CD4-positive, alpha-beta T cell treated with Interleukin-1 beta for 1 hour (primary cell): Measurements from ENCODE around the gene SALL4.

Experiments used
- DNase-seq, 2 donors: peaks; one replicate each; pipeline ENCODE4 v3.0.0-alpha.2; 2020 to 2022

Gene SALL4

DNA sequence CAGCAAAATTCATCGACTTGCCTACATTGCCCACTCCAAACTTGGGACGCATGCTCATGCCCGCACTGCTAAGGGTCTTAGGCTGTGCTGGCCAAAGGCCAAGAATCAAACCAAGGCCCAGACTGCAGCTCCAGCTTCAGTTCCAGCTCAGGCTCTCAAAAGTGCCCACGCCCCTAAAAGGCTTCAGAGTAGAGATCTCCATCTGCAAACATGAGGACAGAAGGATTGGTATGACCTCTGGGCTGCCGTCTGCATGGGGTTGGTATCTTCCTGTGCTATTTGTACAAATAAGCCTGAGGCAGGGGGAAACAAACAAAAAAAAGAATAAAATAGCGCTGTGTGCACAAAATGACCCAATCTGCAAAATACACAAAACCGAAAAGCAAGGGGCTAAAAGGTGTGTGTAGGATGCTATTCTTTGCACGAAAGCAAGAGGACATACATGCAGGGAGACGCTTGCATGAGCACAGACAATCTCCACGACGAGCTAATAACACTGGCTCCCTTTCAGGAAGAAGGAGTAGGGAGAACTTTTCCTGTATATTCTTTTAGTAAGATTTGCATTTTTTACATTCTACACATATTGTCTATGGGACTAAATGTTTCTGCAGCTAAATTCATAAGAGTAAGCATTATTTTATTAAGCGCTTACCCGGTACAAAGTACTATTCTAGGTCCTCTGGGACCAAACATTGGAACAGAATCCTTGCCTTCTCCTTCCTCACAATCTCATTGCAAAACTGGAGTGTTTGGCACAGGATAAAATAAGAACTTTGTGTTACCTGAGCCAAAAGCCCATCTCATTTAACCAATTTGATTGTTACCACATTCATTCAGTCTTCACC lies 67.2 kb downstream of the SALL4 start:
- no peak for DNase-seq

GRCh38 chr20:51733070-51733469 lies 69.3 kb downstream of the SALL4 start:
- DNase-seq: no peak
